Pancreas (tissue), 10 donors: ENCODE data around the gene ISOC2. TPM values are rescaled to one million over a fixed set of nuclear protein-coding genes. Genes with fewer than 3 reads are reported as not detected.

ENCODE experiments used
- ATAC-seq, 4 donors: fragments of 200-7000 bp; cut with Tn5 transposase; one replicate each; pipeline versions ENCODE4 v1.8.0 to v1.9.1; 2020; ENCODE audit warnings: mild to moderate bottlenecking in 4 of 4, moderate library complexity in 4 of 4
- DNase-seq, 6 donors: peaks; one replicate each; pipeline ENCODE4 v3.0.0-alpha.2; 2020
- FAIRE-seq: peaks from 2 replicates; lab custom pipeline; 2012; peaks lifted over from hg19 to GRCh38; lab: Jason Lieb, UNC
- H3K27ac ChIP-seq, 4 donors: fragments of 200-600 bp; sonication (generic); 1 replicate in 3 of 4; 2 replicates in 1 of 4; pipeline versions ENCODE4 v1.5.0 to v1.8.0; 2020
- H3K27me3 ChIP-seq, 4 donors: fragments of 200-600 bp; one replicate each; pipeline ENCODE4 v1.8.0; 2021
- H3K36me3 ChIP-seq, 3 donors: fragments of 200-600 bp; sonication (generic) in 1 of 3; one replicate each; pipeline versions ENCODE4 v1.5.0 to v1.8.0; 2020 to 2021
- H3K4me1 ChIP-seq, 3 donors: fragments of 200-600 bp; one replicate each; pipeline ENCODE4 v1.8.0; 2021
- H3K4me3 ChIP-seq, 4 donors: fragments of 200-600 bp; sonication (generic) in 2 of 4; one replicate each; pipeline versions ENCODE4 v1.5.0 to v1.8.0; 2020 to 2021
- H3K9me3 ChIP-seq, 4 donors: fragments of 200-600 bp; one replicate each; pipeline ENCODE4 v1.8.0; 2021
- WGBS, 2 donors: extraction: QIAGEN DNeasy Blood & Tissue Kit; methylation state at CpG; one replicate each; pipeline ENCODE4 v1.1.7; 2013; 5-methylcytosine and 5-hydroxymethylcytosine counted together
- intact Hi-C, 3 donors: fragments of 100-400 bp; cut with DNase I; formaldehyde crosslinking; loops; one replicate each; pipeline versions ENCODE4 v1.11.1 to v1.14.2; 2022
- polyA plus RNA-seq, 2 donors: library from polyadenylated mRNA; stranded (reverse); fragments of 200-250 nt; gene quantifications; one replicate each; pipeline ENCODE4 v1.2.3, GENCODE V29; 2013
- total RNA-seq, 6 donors: library from RNA; stranded (reverse); fragmentation: NEBNext Ultra II Directional in 4 of 6; extraction: Animal tissue kit (Norgen Biotek cat#: 25700) in 4 of 6; gene quantifications; one replicate each; pipeline versions ENCODE4 v1.2.1 to v1.2.4, GENCODE V29; 2021 to 2023
- TF ChIP-seq, protein P1 (sequence below), 4 donors: fragments of 200-600 bp; sonication (generic) in 3 of 4; IDR thresholded peaks; one replicate each; pipeline versions ENCODE4 v1.5.0 to v1.8.0; 2021; ENCODE audit warnings: antibody characterized with exemption in 4 of 4
- donor health status: healthy with polysubstance abuse.
- donor health status: DM: no; HTN: no; CAD: no; lungs with moderate emphysema.
- donor health status: DM: no; HTN: no; CAD: no.
- donor health status: control.
- donor health status: control.
- donor health status: Bipolar disorder and iron deficiency.
- donor health status: DM: yes; HTN: yes; CAD: no.
- donor health status: DM: no; HTN: no; CAD: no.
- donor health status: DM: no; HTN: no; CAD: no.
- donor health status: DM: yes; HTN: yes; CAD: no.

Gene ISOC2
- total and polyA plus RNA-seq, 8 donors: 13.0 to 43.9 (median 21.8) TPM

DNA sequence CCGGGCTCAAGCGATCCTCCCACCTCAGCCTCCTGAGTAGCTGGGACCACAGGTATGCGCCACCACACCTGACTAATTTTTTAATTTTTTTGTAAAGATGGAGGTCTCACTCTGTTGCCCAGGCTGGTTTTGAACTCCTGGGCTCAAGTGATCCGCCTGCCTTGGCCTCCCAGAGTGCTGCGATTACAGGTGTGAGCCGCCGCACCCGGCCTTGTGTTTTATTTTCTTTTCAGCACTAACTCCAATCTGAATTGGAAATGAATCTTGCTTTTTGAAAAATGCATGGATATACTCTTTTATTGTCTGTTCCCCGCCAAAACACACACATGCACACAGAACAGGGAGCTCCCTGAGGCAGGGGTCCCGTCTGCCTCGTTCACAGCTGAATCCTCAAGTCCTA, 1.3 kb upstream of the ISOC2 start:
- ATAC-seq: no peak
- no peaks in the 10 kb centered on the region for H3K36me3 ChIP-seq
- intact Hi-C loops: no loop called here
- peak in 1 of 6 donors; percentile 23 for DNase-seq
- FAIRE-seq: no peak
- no peaks in the 10 kb centered on the region for H3K27me3 ChIP-seq
- no peak overlapping the region for H3K27ac ChIP-seq
- TF ChIP-seq, protein P1, sequence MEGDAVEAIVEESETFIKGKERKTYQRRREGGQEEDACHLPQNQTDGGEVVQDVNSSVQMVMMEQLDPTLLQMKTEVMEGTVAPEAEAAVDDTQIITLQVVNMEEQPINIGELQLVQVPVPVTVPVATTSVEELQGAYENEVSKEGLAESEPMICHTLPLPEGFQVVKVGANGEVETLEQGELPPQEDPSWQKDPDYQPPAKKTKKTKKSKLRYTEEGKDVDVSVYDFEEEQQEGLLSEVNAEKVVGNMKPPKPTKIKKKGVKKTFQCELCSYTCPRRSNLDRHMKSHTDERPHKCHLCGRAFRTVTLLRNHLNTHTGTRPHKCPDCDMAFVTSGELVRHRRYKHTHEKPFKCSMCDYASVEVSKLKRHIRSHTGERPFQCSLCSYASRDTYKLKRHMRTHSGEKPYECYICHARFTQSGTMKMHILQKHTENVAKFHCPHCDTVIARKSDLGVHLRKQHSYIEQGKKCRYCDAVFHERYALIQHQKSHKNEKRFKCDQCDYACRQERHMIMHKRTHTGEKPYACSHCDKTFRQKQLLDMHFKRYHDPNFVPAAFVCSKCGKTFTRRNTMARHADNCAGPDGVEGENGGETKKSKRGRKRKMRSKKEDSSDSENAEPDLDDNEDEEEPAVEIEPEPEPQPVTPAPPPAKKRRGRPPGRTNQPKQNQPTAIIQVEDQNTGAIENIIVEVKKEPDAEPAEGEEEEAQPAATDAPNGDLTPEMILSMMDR (IDR thresholded peaks at IDR 0.05): no peak
- WGBS, 2 donors: 78 to 81% methylated on average over 11 of the region's 11 CpGs
- H3K4me1 ChIP-seq: peaks cover 0 to 7% (median 5%) of the 10 kb centered on the region in 3 donors
- H3K4me3 ChIP-seq: no peak overlapping the region
- no peaks in the 10 kb centered on the region for H3K9me3 ChIP-seq

DNA sequence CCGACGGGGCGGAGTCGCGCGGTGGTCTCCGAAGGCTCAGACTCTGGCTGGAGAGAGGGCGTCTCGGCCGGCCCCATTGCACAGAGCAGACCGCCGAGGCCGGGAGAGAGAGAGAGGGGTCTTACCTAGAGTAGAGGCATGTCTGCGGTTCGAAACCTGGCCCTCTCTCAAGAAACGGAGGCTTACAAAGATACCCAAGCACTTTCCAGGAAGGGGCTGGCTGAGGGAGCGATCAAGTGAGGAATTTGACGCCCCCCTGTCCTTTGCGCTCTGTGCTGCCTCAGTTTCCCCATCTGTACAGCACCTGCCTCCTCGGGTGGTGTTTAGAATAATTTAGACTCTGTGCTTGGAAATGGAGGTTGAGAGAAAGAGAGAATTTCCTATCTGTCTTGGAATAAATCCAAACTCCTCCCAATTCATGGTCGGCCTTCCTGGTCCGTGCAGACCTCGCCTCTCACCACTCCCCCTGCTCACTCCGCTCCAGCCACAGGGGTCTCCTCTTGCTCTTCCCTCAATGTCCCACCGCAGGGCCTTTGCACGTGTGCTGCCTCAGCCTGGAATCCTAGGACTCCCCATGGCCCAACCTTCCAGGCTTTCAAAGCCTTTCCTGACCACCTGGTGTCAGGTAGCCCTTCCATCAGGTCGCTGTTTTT, 658 bp upstream of the ISOC2 start:
- Histone ChIP-seq H3K36me3 (no peaks in the 10 kb centered on the region), H3K4me1 (peaks cover 0 to 7% (median 5%) of the 10 kb centered on the region in 3 donors), H3K9me3 (no peaks in the 10 kb centered on the region), H3K27ac (peak overlapping the region; percentile 43 to 80 (median 74)), H3K4me3 (peak overlapping the region; percentile 29 to 72 (median 50)), H3K27me3 (no peaks in the 10 kb centered on the region)
- peak in 3 of 6 donors; percentile 31 to 61 (median 45) for DNase-seq
- no peak for FAIRE-seq
- TF ChIP-seq, protein P1 (IDR thresholded peaks at IDR 0.05): no peak
- intact Hi-C loops: no loop called here
- peak in 1 of 4 donors; percentile 6 for ATAC-seq
- WGBS, 2 donors: 11 to 12% methylated on average over 24 to 27 of the region's 27 CpGs

GRCh38 chr19:55460670-55461258, 678 bp downstream of the ISOC2 start:
- ATAC-seq: peak; percentile 59 to 74 (median 68)
- H3K36me3 ChIP-seq: no peaks in the 10 kb centered on the region
- 1 to 3% methylated on average over 23 to 24 of the region's 24 CpGs for WGBS, 2 donors
- FAIRE-seq: no peak
- H3K4me3 ChIP-seq: peak overlapping the region; percentile 61 to 72 (median 64)
- H3K9me3 ChIP-seq: no peaks in the 10 kb centered on the region
- DNase-seq: peak; percentile 84 to 89 (median 84)
- TF ChIP-seq, protein P1 (IDR thresholded peaks at IDR 0.05): no peak
- H3K27ac ChIP-seq: peak overlapping the region; percentile 86 to 93 (median 90)
- H3K4me1 ChIP-seq: peaks cover 0 to 7% (median 5%) of the 10 kb centered on the region in 3 donors
- intact Hi-C loops: no loop called here
- no peaks in the 10 kb centered on the region for H3K27me3 ChIP-seq

GRCh38 chr19:55459950-55460657, 1.3 kb downstream of the ISOC2 start:
- peak; percentile 26 for FAIRE-seq
- WGBS, 2 donors: 19 to 21% methylated on average over 16 of the region's 16 CpGs
- DNase-seq: peak in 1 of 6 donors; percentile 35
- Histone ChIP-seq H3K36me3 (no peaks in the 10 kb centered on the region), H3K4me1 (peaks cover 0 to 7% (median 5%) of the 10 kb centered on the region in 3 donors), H3K27me3 (no peaks in the 10 kb centered on the region), H3K4me3 (peak overlapping the region in 2 of 4 donors; percentile 61 to 72), H3K27ac (peak overlapping the region in 3 of 4 donors; percentile 16 to 90 (median 86)), H3K9me3 (no peaks in the 10 kb centered on the region)
- no peak for ATAC-seq
- TF ChIP-seq, protein P1 (IDR thresholded peaks at IDR 0.05): no peak
- intact Hi-C loops: no loop called here
